Spleen (tissue), 7 donors: Measurements from ENCODE around the gene VPS4A.

Source experiments
- CTCF ChIP-seq, 11 experiments: fragments of 200-600 bp in 7 of 11; fragments of 450-650 bp in 4 of 11; sonication (generic) in 4 of 11; IDR thresholded peaks in 8 of 11; conservative IDR thresholded peaks in 3 of 11; 1 replicate in 7 of 11; 2 replicates in 4 of 11; pipeline versions ENCODE4 v1.4.0 to v1.8.0; 2016 to 2021; ENCODE audit warnings: antibody characterized with exemption in 11 of 11, inconsistent platforms in 4 of 11, mild to moderate bottlenecking in 1 of 11
- POLR2A ChIP-seq, 3 donors: fragments of 450-650 bp; IDR thresholded peaks; one replicate each; pipeline ENCODE4 v1.5.1; 2017; ENCODE audit warnings: antibody characterized with exemption in 3 of 3, mild to moderate bottlenecking in 1 of 3
- donor health status: DM: no; HTN: no; CAD: no; lungs with moderate emphysema.
- donor health status: DM: no; HTN: no; CAD: no.
- donor health status: DM: no; HTN: no; CAD: no.

GRCh38 chr16:69310653-69311532, at the start of gene VPS4A:
- TF ChIP-seq CTCF (IDR thresholded peaks at IDR 0.05 in 8 of 11, conservative IDR thresholded peaks at IDR 0.05 in 3 of 11) (peak; percentile 85 to 100 (median 98)), POLR2A (IDR thresholded peaks at IDR 0.05) (peak in 1 of 3 donors; percentile 45)
